Natural killer cell (primary cell): ENCODE results near the gene IL10RA. TPM values are rescaled to one million over a fixed set of nuclear protein-coding genes. Genes with fewer than 3 reads are reported as not detected.

Experiments used
- ATAC-seq, 3 donors: fragments of 150-1000 bp in 2 of 3; fragments of 200-7000 bp in 1 of 3; cut with Tn5 transposase; 1 replicate in 1 of 3; 2 replicates in 2 of 3; pipeline ENCODE4 v1.10.0; 2021; ENCODE audit warnings: mild to moderate bottlenecking in 2 of 3, moderate library complexity in 2 of 3
- DNase-seq, 2 donors: peaks; one replicate each; pipeline versions ENCODE4 v3.0.0 to v3.0.0-alpha.2; 2013 to 2021; ENCODE audit warnings: mixed read lengths in 1 of 2
- H3K27ac ChIP-seq: one replicate; pipeline ENCODE4 v1.5.1; 2013; ENCODE audit warnings: mild to moderate bottlenecking, low read length
- H3K27me3 ChIP-seq: one replicate; pipeline ENCODE4 v1.6.1; 2013; ENCODE audit warnings: low read length; ENCODE audit not compliant: control insufficient read depth, insufficient read depth
- H3K36me3 ChIP-seq: one replicate; pipeline ENCODE4 v1.6.1; 2013; ENCODE audit warnings: low read length; ENCODE audit not compliant: control insufficient read depth, insufficient read depth
- H3K4me1 ChIP-seq: one replicate; pipeline ENCODE4 v1.6.1; 2013; ENCODE audit warnings: low read length; ENCODE audit not compliant: control insufficient read depth, insufficient read depth
- H3K4me3 ChIP-seq: one replicate; pipeline ENCODE4 v1.5.1; 2013; ENCODE audit warnings: low read length
- H3K9me3 ChIP-seq: one replicate; pipeline ENCODE4 v1.6.1; 2013; ENCODE audit warnings: low read length; ENCODE audit not compliant: control insufficient read depth, insufficient read depth
- H3K27ac Mint-ChIP-seq, 2 donors: one replicate each; pipeline ENCODE4 v1.8.0; 2022; ENCODE audit warnings: mild to moderate bottlenecking in 2 of 2, mixed read lengths in 2 of 2, moderate library complexity in 1 of 2
- H3K27me3 Mint-ChIP-seq, 2 donors: one replicate each; pipeline ENCODE4 v1.8.0; 2022; ENCODE audit warnings: low read depth in 2 of 2, mixed read lengths in 2 of 2
- H3K36me3 Mint-ChIP-seq: one replicate; pipeline ENCODE4 v1.8.0; 2022; ENCODE audit warnings: mixed read lengths
- H3K4me1 Mint-ChIP-seq, 2 donors: one replicate each; pipeline ENCODE4 v1.8.0; 2022; ENCODE audit warnings: mixed read lengths in 2 of 2
- H3K4me3 Mint-ChIP-seq: one replicate; pipeline ENCODE4 v1.8.0; 2022; ENCODE audit warnings: mild to moderate bottlenecking, moderate library complexity, mixed read lengths
- H3K9me3 Mint-ChIP-seq, 2 donors: one replicate each; pipeline ENCODE4 v1.8.0; 2022; ENCODE audit warnings: mixed read lengths in 2 of 2
- CTCF ChIP-seq: fragments of 200-600 bp; IDR thresholded peaks from one replicate; pipeline ENCODE4 v1.8.0; 2022; ENCODE audit warnings: antibody characterized with exemption
- WGBS: methylation state at CpG from one replicate; pipeline ENCODE4 v1.1.7; 2013; ENCODE audit warnings: missing lambda C conversion rate; ENCODE audit not compliant: insufficient coverage; 5-methylcytosine and 5-hydroxymethylcytosine counted together
- intact Hi-C: fragments of 100-400 bp; cut with micrococcal nuclease; formaldehyde crosslinking; loops from one replicate; pipeline ENCODE4 v1.14.2; 2022
- total RNA-seq, 4 donors: library from RNA; stranded (reverse); fragments of 120-200 nt in 1 of 4; gene quantifications; one replicate each; pipeline versions ENCODE4 v1.2.3 to v1.2.4, GENCODE V29; 2013 to 2022

IL10RA gene
- total RNA-seq, 3 donors from 2014 or later (not counting 1 experiment from before 2014, with no cell fraction given) = 263 to 286 (median 268) TPM

- Histone ChIP-seq H3K36me3 (peaks cover 70% of the 10 kb centered on the region), H3K9me3 (no peaks in the 10 kb centered on the region), H3K27me3 (no peaks in the 10 kb centered on the region), H3K4me1 (peaks cover 87% of the 10 kb centered on the region), H3K4me3 (no peak overlapping the region), H3K27ac (peak overlapping the region; percentile 75)
- ATAC-seq (no peak), DNase-seq (peak in 1 of 2 donors; percentile 15)
- Mint-ChIP-seq H3K9me3 (peaks cover 0 to 6% of the 10 kb centered on the region in 2 donors), H3K4me3 (peak overlapping the region; percentile 66), H3K27ac (peak overlapping the region; percentile 93 to 97), H3K27me3 (no peaks in the 10 kb centered on the region), H3K36me3 (peaks cover 19% of the 10 kb centered on the region), H3K4me1 (peaks cover 83 to 91% of the 10 kb centered on the region in 2 donors)
- 77% methylated on average over 3 of the region's 3 CpGs for WGBS
- intact Hi-C loops = no loop called here
- no peak for TF ChIP-seq CTCF
Measured at GRCh38 chr11:117999354-117999993, 13.3 kb downstream of the IL10RA start.

- 93% methylated on average over 4 of the region's 4 CpGs for whole genome bisulfite sequencing
- no peak for ATAC-seq
- no peaks in the 10 kb centered on the region for H3K27me3 ChIP-seq
- intact Hi-C loops = loop anchor here (10.0 kb wide), 1 partner anchor 225 kb away; the partner anchor contains the start of gene JAML
- Mint-ChIP-seq H3K27me3 (no peaks in the 10 kb centered on the region), H3K4me1 (peaks cover 83 to 92% of the 10 kb centered on the region in 2 donors), H3K36me3 (peaks cover 19% of the 10 kb centered on the region), H3K4me3 (peak overlapping the region; percentile 66), H3K27ac (peak overlapping the region; percentile 93 to 97), H3K9me3 (peaks cover 0 to 6% of the 10 kb centered on the region in 2 donors)
- H3K4me1 ChIP-seq = peaks cover 89% of the 10 kb centered on the region
- peaks cover 63% of the 10 kb centered on the region for H3K36me3 ChIP-seq
- peak overlapping the region; percentile 75 for H3K27ac ChIP-seq
- H3K9me3 ChIP-seq = no peaks in the 10 kb centered on the region
- no peak overlapping the region for H3K4me3 ChIP-seq
- TF ChIP-seq CTCF = no peak
- DNase-seq = peak in 1 of 2 donors; percentile 14
Measured at GRCh38 chr11:118000067-118000849, 14.1 kb downstream of the IL10RA start.

GRCh38 chr11:118000850-118001228, 14.6 kb downstream of the IL10RA start:
- TF ChIP-seq CTCF = no peak
- intact Hi-C loops = loop anchor here (10.0 kb wide), 1 partner anchor 224 kb away; the partner anchor contains the start of gene JAML
- peaks cover 83 to 92% of the 10 kb centered on the region in 2 donors for H3K4me1 Mint-ChIP-seq
- no peaks in the 10 kb centered on the region for H3K27me3 Mint-ChIP-seq
- peak in 1 of 2 donors; percentile 9 for DNase-seq
- 100% methylated on average over 1 of the region's 1 CpG for WGBS
- H3K4me3 ChIP-seq = no peak overlapping the region
- H3K9me3 ChIP-seq = no peaks in the 10 kb centered on the region
- peaks cover 57% of the 10 kb centered on the region for H3K36me3 ChIP-seq
- peaks cover 0 to 6% of the 10 kb centered on the region in 2 donors for H3K9me3 Mint-ChIP-seq
- no peaks in the 10 kb centered on the region for H3K27me3 ChIP-seq
- ATAC-seq = no peak
- H3K27ac ChIP-seq = peak overlapping the region; percentile 75
- peaks cover 19% of the 10 kb centered on the region for H3K36me3 Mint-ChIP-seq
- H3K27ac Mint-ChIP-seq = peak overlapping the region; percentile 93 to 97
- peaks cover 89% of the 10 kb centered on the region for H3K4me1 ChIP-seq
- peak overlapping the region; percentile 87 for H3K4me3 Mint-ChIP-seq
